ENCODE data around the gene ADGRG6.

- TF ChIP-seq CTCF (tag by site-specific recombination; IDR thresholded peaks at IDR 0.05), result no peak
- TF ChIP-seq ZNF785 (tag by site-specific recombination; IDR thresholded peaks at IDR 0.05), result no peak
- no peak for TF ChIP-seq ZBTB7A (tag by site-specific recombination; IDR thresholded peaks at IDR 0.05; ENCODE audit: low read depth)
- peak; percentile 91 for TF ChIP-seq ATF2 (tag by site-specific recombination; IDR thresholded peaks at IDR 0.05; ENCODE audit: low read depth)
- TF ChIP-seq YY1 (tag by site-specific recombination; IDR thresholded peaks at IDR 0.05), result no peak
- no peak for TF ChIP-seq ZNF112 (tag by site-specific recombination; IDR thresholded peaks at IDR 0.05)
- no peak for TF ChIP-seq ZNF426 (tag by site-specific recombination; IDR thresholded peaks at IDR 0.05)
- TF ChIP-seq ZNF274 (IDR thresholded peaks at IDR 0.05; ENCODE audit: low read length), result no peak
- TF ChIP-seq ZNF274 (tag by site-specific recombination; IDR thresholded peaks at IDR 0.05; ENCODE audit: borderline replicate concordance), result no peak
- TF ChIP-seq ZNF121 (tag by site-specific recombination; IDR thresholded peaks at IDR 0.05), result no peak
- no peak for TF ChIP-seq TCF7L2 (IDR thresholded peaks at IDR 0.05; ENCODE audit: borderline replicate concordance, low read depth, low read length)
- TF ChIP-seq ZBTB21 (tag by site-specific recombination; IDR thresholded peaks at IDR 0.05), result peak; percentile 69
These were observed 56.1 kb downstream of the ADGRG6 start for GRCh38 chr6:142357879-142358278.
